ENCODE results near the gene AP3S1. TPM values are rescaled to one million over a fixed set of nuclear protein-coding genes. Genes with fewer than 3 reads are reported as not detected.
A peak's percentile ranks its signal among the peaks of the same experiment; 100 is the strongest.

Gene AP3S1
- total RNA-seq, 1 experiment from 2014 or later: 60.8 TPM

GRCh38 chr5:115841382-115842088, at the start of gene AP3S1, which contains the start of gene ATG12 (continued):
- 0 out of 2 replicates have a peak, but pooled peaks have one; percentile 32 for TF ChIP-seq CREM (CRISPR knock-in tag; IDR thresholded peaks at IDR 0.05)
- 0 out of 2 replicates have a peak, but pooled peaks have one; percentile 49 for TF ChIP-seq MLX (CRISPR knock-in tag; IDR thresholded peaks at IDR 0.05)
- peak; percentile 83 for TF ChIP-seq FOXK1 (CRISPR knock-in tag; IDR thresholded peaks at IDR 0.05)
- TF ChIP-seq USF1 (CRISPR knock-in tag; IDR thresholded peaks at IDR 0.05): peak; percentile 51
- TF ChIP-seq ARID4B (CRISPR knock-in tag; IDR thresholded peaks at IDR 0.05; ENCODE audit: borderline replicate concordance): peak; percentile 46; the same call in 1 of the 2 replicates

GRCh38 chr5:115795700-115796099, 46.0 kb upstream of the AP3S1 start:
- Mint-ChIP-seq H3K4me1 (no peaks in the 10 kb centered on the region), H3K36me3 (no peaks in the 10 kb centered on the region), H3K27me3 (ENCODE audit: low read depth) (no peaks in the 10 kb centered on the region), H3K4me3 (no peak overlapping the region), H3K27ac (no peak overlapping the region), H3K9me3 (no peaks in the 10 kb centered on the region)
- POLR2A ChIA-PET: no interaction called here
- peak; percentile 48; the same call in 1 of the 2 replicates for ATAC-seq
- CTCF ChIA-PET: no interaction called here
- TF ChIP-seq ZNF396 (CRISPR knock-in tag; IDR thresholded peaks at IDR 0.05; ENCODE audit: borderline replicate concordance): no peak
- no peak for TF ChIP-seq FOXK1 (CRISPR knock-in tag; IDR thresholded peaks at IDR 0.05)
- TF ChIP-seq FOXJ3 (CRISPR knock-in tag; IDR thresholded peaks at IDR 0.05; ENCODE audit: borderline replicate concordance): no peak
- no peak for TF ChIP-seq NR2C2 (CRISPR knock-in tag; IDR thresholded peaks at IDR 0.05)
- TF ChIP-seq PRDM15 (CRISPR knock-in tag; IDR thresholded peaks at IDR 0.05): no peak
- no peak for TF ChIP-seq ZNF425 (CRISPR knock-in tag; conservative IDR thresholded peaks at IDR 0.05)
- no peak for TF ChIP-seq ZSCAN18 (CRISPR knock-in tag; IDR thresholded peaks at IDR 0.05)
- no peak for TF ChIP-seq ZNF121 (CRISPR knock-in tag; IDR thresholded peaks at IDR 0.05)
- no peak for TF ChIP-seq RELA (CRISPR knock-in tag; IDR thresholded peaks at IDR 0.05; ENCODE audit: borderline replicate concordance)
- DNase-seq (ENCODE audit: low spot score): no peak

All from WTC11 (cell line).